Medulla oblongata (tissue), 1 donor: ENCODE data around the gene MUC12.

ENCODE experiments used
- DNase-seq: peaks from one replicate; pipeline ENCODE4 v3.0.0-alpha.2; 2015; ENCODE audit errors: extremely low spot score

MUC12 gene

DNA sequence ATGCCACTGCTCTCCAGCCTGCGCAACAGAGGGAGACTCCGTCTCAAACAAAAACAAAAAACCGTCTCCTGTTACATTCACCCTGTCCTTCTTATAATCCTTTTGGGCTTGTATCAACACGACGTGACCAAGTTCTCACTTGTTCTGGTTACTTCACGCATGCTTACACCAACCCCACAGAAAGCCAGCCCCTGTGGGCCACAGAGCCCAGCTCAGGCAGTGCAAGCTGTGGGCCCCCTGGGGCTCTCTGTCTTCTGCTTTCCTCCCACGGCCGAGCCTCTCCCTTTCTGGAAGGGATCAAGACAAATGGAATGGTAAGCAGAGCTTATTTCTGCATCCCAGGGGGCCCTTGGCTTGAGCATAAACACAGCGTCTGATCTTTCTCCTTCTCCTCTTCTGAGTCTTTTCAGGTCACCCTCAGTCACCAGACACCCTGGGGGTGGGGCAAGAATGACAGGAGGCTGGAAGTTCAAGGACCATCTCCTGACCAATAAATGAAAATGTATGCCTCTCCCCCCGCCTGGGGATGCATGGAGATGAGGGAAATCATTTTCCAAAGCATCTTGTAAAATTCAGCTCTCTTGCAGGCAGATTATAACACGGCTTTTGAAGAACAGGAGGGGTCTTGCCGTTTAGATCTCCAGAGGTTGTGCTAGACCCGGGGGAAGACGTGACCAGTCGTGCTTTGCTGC is 96.9 kb downstream of the MUC12 start:
- no peak for DNase-seq

DNA sequence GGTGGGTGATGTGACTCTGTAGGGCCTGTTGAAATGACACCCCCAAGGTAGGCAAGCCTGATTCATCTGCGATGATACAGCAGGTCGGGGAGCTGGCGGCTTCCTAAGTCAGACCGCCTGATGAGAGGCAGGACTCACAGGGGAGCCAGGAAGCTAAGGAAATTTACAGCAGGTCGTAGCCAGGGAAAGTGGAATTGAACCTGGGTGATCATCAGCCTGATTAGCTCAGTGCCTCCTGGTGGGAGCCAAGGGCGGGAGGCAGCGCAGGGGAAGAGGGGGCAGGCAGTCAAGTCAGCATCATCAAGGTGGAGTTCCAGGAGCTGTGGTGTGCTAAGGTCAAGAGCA is 97.4 kb downstream of the MUC12 start:
- DNase-seq, result no peak

DNA sequence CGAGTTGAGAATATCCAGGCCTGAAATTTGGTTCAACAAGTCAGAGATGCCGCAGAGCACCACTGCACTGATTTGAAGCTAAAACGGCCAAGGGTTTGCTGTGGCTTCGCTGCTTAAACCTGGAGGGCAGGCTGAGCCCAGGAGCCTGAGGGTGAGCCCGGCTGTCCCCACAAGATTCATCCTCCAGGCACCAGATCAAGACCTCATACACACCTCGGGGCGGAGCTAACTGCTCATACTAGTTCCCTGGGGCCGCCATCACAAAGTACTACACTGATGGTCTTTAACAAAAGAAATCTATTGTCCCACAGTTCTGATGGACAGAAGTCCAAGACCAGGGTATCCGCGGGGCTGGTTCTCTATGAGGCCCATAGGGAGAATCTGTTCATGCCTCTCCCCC is 99.0 kb downstream of the MUC12 start:
- DNase-seq, result no peak
